HuH-7 (cell line): Measurements from ENCODE around the gene STX1B.

Experiments
- DNase-seq: peaks from one replicate; pipeline ENCODE4 v3.0.0; 2011; ENCODE audit warnings: low spot score

Gene STX1B

DNA sequence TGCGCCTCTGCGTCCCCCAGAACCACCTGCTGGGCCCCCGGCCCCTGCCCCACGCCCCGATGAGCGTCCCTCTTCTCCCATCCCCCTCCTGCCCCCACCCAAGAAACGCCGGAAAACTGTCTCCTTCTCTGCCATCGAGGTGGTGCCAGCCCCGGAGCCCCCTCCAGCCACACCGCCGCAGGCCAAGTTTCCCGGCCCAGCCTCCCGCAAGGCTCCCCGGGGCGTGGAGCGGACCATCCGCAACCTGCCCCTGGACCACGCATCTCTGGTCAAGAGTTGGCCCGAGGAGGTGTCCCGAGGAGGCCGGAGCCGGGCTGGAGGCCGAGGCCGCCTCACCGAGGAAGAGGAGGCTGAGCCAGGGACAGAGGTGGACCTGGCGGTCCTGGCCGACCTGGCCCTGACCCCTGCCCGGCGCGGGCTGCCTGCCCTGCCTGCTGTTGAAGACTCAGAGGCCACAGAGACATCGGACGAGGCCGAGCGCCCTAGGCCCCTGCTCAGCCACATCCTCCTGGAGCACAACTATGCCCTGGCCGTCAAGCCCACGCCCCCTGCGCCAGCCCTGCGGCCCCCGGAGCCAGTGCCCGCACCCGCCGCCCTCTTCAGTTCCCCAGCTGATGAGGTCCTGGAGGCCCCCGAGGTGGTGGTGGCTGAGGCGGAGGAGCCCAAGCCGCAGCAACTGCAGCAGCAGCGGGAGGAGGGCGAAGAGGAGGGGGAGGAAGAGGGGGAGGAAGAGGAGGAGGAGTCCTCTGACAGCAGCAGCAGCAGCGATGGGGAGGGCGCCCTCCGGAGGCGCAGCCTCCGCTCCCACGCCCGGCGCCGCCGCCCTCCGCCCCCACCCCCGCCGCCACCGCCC lies 31.0 kb downstream of the STX1B start:
- no peak for DNase-seq

- DNase-seq: peak; percentile 67
These were observed 32.9 kb downstream of the STX1B start for GRCh38 chr16:30977502-30977901.

GRCh38 chr16:30976486-30976885 lies 34.0 kb downstream of the STX1B start:
- DNase-seq: no peak

DNA sequence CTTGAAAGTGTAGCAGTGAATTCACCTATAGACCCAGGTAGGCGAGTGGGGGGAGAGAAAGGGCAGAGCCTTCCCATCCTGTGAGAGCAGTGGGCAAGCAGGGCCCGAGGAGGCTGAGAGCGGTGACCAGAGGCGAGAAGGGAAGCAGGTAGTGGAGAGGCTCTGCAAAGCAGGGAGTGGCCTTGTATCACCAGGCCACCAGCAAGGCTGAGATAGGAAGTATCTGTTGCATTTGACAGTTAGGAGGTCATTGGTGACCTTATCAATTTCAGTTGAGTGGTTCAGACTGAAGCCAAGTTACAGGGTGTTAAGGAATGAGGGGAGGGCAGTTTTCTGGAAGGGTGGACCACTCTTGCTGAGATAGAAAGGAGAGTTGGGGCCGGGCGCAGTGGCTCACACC lies 36.1 kb downstream of the STX1B start:
- no peak for DNase-seq

- no peak for DNase-seq
These were observed 37.6 kb downstream of the STX1B start for GRCh38 chr16:30972872-30973271.

GRCh38 chr16:30971298-30971697 lies 39.1 kb downstream of the STX1B start:
- DNase-seq: no peak

DNA sequence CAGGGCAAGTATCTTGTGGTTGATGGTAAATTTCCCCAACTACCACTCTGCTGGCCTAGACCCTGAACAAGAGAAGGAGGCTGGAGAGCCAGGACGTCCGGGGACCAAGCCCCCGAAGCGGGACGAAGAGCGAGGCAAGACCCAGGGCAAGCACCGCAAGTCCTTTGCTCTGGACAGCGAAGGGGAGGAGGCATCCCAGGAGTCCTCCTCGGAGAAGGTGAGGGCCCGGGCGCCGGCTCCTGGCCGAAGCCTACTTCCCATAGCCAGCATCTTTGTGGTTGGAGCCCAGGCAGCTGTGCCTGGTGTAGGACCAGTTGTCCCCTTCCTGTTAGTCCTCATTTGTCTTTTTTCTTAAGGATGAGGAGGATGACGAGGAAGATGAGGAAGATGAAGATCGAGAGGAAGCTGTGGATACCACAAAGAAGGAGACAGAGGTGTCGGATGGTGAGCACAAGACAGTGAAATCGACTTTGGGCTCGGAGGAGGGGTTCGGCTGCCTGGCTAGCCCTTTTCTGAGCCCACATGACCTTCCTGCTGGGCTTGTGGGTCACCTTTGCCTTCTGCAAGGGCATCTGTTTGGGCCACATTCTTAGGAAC lies 41.1 kb downstream of the STX1B start:
- no peak for DNase-seq

DNA sequence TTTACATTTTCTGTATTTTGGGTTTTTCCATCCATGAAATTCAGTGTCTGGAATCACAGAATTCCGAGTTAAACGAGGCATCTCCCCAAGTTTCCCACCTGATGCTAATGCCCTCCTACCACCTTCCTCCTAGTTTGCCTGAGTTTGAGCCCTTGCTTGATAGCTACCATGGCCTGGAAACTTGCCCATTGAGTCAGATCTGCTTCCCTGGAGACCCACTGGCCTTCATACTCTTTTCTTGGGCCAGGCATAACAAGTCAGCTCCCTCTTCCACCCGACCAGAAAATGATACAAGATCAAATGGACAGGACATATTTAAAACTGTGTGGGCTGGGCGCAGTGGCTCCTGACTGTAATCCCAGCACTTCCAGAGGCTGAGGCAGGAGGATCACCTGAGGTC lies 42.6 kb downstream of the STX1B start:
- DNase-seq: no peak

DNA sequence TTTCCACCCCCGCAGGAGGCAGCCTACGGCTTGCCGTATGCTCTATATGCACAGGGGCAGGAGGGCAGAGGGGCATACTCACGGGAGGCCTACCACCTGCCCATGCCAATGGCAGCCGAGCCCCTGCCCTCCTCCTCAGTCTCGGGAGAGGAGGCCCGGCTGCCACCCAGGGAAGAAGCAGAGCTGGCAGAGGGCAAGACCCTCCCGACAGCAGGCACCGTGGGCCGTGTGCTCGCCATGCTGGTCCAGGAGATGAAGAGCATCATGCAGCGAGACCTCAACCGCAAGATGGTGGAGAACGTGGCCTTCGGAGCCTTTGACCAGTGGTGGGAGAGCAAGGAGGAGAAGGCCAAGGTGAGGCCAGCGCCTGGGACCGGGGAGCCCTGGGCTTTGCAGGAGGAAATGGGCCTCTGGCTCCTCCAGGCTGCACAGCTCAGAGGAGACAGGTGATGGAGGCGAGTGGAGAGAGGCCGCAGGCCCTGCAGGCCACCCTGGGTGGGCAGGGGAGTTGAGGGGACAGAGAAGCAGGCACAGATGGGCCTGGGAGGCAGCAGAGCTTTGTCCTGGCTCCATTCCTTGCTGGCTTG lies 44.3 kb downstream of the STX1B start:
- DNase-seq: no peak

DNA sequence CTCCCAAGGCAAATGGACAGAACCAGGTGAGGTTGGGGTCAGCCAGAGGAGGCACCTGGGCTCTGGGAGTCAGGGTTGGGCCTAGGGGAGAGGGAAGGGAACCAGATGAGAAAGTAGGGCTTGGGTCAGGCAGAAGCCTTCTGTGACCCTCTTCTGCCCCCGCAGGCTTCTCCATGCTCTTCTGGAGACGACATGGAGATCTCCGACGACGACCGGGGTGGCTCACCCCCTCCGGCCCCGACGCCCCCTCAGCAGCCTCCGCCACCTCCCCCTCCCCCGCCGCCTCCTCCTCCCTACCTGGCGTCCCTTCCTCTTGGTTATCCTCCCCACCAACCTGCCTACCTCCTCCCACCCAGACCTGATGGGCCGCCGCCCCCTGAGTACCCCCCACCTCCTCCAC lies 45.0 kb downstream of the STX1B start:
- DNase-seq: no peak

DNA sequence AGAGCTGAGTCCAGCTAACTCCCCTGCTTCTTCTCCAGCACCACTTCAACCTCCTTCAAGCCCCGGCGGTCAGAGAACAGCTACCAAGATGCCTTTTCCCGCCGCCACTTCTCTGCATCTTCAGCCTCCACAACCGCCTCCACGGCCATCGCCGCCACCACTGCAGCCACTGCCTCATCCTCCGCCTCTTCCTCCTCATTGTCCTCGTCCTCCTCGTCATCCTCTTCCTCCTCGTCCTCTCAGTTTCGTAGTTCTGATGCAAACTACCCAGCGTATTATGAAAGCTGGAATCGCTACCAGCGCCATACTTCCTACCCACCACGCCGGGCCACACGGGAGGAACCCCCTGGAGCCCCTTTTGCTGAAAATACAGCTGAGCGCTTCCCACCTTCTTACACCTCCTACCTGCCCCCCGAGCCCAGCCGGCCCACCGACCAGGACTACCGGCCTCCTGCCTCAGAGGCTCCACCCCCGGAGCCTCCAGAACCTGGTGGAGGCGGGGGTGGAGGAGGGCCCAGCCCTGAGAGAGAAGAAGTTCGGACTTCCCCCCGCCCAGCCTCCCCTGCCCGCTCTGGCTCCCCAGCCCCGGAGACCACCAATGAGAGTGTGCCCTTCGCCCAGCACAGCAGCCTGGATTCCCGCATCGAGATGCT lies 45.7 kb downstream of the STX1B start:
- DNase-seq: no peak

DNA sequence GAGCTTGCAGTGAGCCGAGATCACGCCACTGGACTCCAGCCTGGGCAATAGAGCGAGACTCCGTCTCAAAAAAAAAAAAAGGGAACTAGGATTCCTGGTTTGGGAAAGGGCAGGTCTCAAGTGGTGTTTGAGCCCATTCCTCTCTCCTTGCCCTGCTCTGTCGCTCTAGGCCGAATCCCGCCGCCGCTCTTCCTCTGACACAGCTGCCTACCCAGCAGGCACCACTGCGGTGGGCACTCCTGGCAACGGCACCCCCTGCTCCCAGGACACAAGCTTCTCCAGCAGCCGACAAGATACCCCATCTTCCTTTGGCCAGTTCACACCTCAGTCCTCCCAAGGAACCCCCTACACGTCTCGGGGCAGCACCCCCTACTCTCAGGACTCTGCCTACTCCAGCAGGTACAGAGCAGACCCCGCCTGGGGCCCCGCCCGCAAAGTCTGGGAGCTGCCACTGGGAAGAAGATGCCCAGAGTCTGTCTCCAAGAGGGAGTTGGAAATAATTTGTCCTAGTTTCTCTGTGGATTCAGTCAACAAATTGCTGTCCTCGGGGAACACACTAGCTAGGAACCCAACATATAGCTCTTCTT lies 46.4 kb downstream of the STX1B start:
- no peak for DNase-seq

DNA sequence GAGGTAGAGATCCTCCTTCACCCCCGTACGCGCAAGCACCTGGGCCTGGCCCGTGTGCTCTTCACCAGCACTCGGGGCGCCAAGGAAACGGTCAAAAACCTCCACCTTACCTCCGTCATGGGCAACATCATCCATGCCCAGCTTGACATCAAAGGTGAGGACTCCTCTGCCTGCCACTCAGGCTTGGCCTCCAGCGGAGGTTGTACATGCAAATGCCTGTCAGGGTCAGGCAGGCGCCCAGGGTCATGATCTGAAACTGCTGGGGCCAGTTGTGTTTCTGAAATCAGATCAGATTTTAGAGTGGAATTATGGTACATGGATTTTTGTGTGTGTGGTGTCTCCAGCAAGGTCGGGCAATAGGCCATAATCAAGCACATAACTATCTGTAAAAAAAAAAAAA lies 49.1 kb downstream of the STX1B start:
- no peak for DNase-seq

DNA sequence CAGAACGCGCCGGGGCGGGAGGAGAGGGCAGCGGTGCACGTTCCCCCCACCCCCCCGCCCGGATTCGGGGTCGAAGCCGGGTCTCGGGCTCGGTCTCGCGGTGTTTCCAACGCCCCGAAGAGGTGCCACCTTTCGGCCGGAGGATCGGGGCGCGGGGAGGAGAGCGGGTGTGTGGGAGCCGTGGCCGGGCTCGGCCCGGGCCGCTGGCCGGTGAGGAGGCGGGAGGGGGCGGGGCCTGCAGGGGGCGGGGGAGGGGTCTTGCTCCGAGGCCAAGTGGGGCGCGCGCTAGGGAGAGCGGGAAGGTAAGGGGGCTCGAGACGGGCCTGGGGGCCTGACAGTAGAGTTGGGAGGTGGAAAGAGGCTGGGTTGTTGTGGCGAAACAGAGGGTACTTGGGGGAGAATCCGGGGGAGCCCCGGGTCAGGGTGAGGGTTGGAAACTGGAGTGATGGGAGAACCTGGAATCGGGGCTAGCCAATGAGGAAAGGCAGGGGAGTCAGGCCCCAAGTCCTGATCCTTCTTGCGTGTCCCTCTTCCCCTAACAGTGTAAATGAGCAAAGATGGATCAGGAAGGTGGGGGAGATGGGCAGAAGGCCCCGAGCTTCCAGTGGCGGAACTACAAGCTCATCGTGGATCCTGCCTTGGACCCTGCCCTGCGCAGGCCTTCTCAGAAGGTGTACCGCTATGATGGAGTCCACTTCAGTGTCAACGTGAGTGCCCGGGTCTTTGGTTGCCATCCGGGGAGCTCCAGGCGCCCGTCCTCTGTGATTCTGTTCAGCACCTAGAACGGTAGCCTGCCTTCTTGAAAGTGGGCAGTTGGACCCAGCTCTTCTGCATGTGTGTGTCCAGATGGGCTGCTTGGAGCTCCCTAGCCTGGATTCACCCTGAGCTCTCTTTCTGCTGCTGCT lies 52.0 kb downstream of the STX1B start:
- DNase-seq: peak; percentile 75

DNA sequence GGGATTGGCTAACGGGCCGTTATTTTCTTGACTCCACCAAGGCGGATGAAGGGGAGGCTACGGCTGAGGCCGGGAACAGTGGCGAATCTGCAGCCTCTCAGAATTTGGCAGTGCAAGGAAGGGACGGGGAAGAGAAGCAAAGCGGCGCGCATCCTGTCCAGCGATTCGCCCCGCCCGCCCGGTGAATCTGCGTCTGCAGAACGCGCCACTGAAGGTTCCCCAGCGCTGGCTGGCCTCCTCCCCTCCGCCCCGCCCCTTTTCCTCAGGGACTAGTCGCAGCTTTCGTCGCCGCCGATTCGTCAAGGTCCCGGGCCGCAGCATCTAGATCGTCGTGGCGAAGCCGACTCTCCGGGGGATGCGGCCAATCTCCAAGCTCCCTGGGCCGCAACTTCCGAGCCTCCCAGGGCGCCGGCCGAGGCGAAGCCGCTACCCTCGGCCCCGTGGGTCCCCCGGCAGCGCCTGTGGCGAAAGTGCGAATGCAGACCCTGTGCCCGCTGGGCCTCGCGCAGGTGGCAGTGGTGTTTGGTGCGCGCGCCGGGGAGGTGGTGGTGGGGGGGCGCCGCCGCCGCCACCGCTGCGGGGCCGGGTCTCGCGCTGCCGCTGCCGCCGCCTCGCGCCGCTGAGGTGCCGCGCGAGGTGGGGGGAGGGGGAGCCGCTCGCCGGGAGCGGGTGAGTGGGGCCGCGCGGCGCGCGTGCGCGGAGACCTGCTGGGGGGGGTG lies 52.8 kb downstream of the STX1B start, which contains the start of gene SETD1A:
SETD1A (plus strand) TSS at position 299 of the 719 bp plus-strand sequence. CDS start 978 bp downstream, outside the sequence.
- DNase-seq: peak; percentile 89

GRCh38 chr16:30956601-30957455 lies 53.6 kb downstream of the STX1B start:
- DNase-seq: peak; percentile 86

- no peak for DNase-seq
These were observed 55.4 kb downstream of the STX1B start for GRCh38 chr16:30954993-30955392.

GRCh38 chr16:30953511-30954124 lies 56.8 kb downstream of the STX1B start:
- peak; percentile 76 for DNase-seq

DNA sequence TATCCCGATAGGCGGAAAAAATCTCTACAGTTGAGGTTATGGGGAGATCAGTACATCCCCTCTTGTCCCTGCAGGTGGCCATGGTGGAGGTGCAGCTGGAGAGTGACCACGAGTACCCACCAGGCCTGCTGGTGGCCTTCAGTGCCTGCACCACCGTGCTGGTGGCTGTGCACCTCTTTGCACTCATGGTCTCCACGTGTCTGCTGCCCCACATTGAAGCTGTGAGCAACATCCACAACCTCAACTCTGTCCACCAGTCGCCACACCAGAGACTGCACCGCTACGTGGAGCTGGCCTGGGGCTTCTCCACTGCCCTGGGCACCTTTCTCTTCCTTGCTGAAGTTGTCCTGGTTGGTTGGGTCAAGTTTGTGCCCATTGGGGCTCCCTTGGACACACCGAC lies 57.3 kb downstream of the STX1B start:
- DNase-seq: no peak
